ENCODE measurements around the gene NCAN.

The NCAN gene

DNA sequence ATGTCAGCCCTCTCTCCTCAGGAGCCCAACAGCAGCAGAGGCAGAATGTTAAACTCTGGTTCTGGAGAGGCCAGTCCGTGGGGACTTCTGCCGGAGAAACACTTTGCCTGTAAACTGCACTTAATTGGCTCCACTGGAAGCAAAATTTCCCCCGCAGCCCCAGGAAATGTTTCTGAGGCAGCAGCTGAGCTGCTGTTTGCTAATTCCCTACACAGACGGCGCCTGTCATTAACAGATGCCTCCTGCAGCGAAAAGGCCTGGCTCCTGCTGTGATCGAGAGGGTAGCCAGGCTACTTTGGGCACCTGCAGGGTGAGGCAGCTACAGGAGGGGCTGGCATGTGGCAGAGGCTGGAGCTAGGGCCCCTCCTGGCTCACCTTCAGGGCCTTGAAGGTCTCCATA is 66.6 kb downstream of the NCAN start:
- no peak for TF ChIP-seq Cebpa-rat (IDR thresholded peaks at IDR 0.05)
- H4K20me1 ChIP-seq = peaks cover 13% of the 10 kb centered on the region
- no peak overlapping the region for H3K4me2 ChIP-seq
- no peaks in the 10 kb centered on the region for H3K27me3 ChIP-seq
- H3K9me3 ChIP-seq = no peaks in the 10 kb centered on the region
- H3K4me1 ChIP-seq = peaks cover 25% of the 10 kb centered on the region
- H3K27ac ChIP-seq = no peak overlapping the region
- no peak overlapping the region for H3K4me3 ChIP-seq
- no peak overlapping the region for H3K9ac ChIP-seq
- peaks cover 86% of the 10 kb centered on the region for H3K36me3 ChIP-seq

DNA sequence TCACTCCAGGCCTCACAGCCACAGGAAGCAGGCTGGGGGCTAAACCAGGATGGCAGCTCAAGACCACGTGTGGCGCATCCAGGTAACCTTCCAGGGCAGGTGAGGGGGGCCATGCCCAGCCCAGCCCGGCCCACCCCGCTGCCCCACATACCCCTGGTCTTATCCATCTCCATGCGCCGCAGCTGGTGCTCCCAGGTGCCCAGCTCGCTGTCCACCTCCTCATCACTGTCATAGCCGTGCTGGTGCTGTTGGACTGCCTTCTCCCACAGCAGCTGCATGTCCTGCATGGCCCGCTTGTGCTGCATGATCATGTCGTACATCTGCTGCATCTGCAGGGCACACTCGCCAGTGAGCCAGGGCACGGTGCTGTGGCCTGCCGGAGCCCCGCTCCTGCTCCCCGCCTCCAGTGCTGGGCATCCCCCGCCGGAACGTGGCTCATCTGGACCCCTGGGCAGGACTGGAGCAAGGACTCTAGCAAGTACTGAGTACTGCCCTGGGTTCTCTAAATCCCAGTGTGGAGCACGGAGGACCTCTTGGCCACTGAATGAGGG is 67.4 kb downstream of the NCAN start:
- Histone ChIP-seq H3K9me3 (no peaks in the 10 kb centered on the region), H3K4me2 (no peak overlapping the region), H3K27ac (no peak overlapping the region), H3K4me3 (no peak overlapping the region), H4K20me1 (peaks cover 13% of the 10 kb centered on the region), H3K36me3 (peaks cover 94% of the 10 kb centered on the region), H3K9ac (no peak overlapping the region), H3K4me1 (peaks cover 25% of the 10 kb centered on the region), H3K27me3 (no peaks in the 10 kb centered on the region)
- TF ChIP-seq Cebpa-rat (IDR thresholded peaks at IDR 0.05) = no peak

DNA sequence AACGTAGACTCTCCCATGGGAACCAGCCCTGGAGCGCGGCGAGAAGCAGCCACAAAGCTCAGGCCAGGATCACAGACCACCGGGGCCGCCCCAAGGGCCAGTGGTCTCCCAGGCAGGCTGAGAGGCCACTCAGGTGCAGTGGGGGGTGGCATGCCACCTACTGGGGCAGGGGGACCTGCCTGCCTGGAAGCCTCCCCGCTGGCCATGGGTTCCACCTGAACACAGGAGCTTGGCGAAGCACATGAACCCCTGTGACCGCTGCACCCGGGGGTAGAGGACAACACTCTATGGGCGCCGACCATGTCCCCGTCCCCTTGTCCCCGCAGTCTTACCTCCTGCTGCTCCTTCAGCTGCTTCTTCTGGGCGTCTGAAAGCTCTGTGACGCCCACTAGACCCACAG is 68.1 kb downstream of the NCAN start:
- Histone ChIP-seq H3K9ac (no peak overlapping the region), H3K36me3 (peaks cover 99% of the 10 kb centered on the region), H4K20me1 (peaks cover 13% of the 10 kb centered on the region), H3K9me3 (no peaks in the 10 kb centered on the region), H3K27ac (no peak overlapping the region), H3K4me1 (peaks cover 23% of the 10 kb centered on the region), H3K4me2 (no peak overlapping the region), H3K27me3 (no peaks in the 10 kb centered on the region), H3K4me3 (no peak overlapping the region)
- no peak for TF ChIP-seq Cebpa-rat (IDR thresholded peaks at IDR 0.05)

DNA sequence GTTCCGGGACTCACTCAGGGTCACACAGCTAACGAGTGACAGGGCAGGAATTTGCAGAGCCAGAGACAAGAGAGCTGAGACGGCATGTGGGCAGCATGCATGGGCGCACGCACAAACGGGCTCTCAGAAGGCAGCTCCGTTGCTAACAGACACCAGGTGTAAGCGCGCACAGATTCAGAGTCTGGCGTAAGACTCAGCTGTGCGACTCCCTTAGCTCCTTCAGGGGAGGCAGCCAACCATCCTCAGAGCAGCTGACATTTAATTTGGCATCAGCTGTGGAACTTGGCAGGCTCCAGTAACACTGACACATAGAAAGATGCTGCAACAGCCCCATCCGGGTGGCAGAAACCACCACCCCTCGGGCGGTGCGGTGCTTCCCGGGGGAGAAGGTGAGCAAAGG is 68.8 kb downstream of the NCAN start:
- H3K4me3 ChIP-seq = no peak overlapping the region
- H3K27ac ChIP-seq = no peak overlapping the region
- peak overlapping the region; percentile 17; the same call in 1 of the 2 replicates for H3K4me2 ChIP-seq
- H3K9ac ChIP-seq = no peak overlapping the region
- H3K36me3 ChIP-seq = peaks cover 99% of the 10 kb centered on the region
- peaks cover 13% of the 10 kb centered on the region for H4K20me1 ChIP-seq
- H3K9me3 ChIP-seq = no peaks in the 10 kb centered on the region
- H3K27me3 ChIP-seq = no peaks in the 10 kb centered on the region
- TF ChIP-seq Cebpa-rat (IDR thresholded peaks at IDR 0.05) = no peak
- H3K4me1 ChIP-seq = peaks cover 16% of the 10 kb centered on the region

DNA sequence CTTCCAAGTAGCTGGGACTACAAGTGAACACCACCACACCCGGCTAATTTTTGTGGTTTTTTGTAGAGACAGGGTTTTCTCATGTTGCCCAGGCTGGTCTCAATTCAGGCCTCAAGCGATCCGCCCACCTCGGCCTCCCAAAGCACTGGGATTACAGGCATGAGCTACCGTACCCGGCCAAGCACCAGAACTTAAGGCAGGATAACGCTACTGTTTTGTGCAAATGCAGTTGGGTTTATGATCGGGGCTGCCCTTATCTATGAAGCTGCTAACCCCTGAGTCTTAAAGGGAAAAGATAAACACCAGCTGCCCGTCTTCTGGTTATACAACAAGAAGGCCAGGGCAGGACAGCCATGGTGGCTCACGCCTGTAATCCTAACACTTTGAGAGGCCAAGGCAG is 73.9 kb downstream of the NCAN start:
- TF ChIP-seq Cebpa-rat (IDR thresholded peaks at IDR 0.05) = no peak
- Histone ChIP-seq H3K36me3 (peaks cover 99% of the 10 kb centered on the region), H3K4me1 (peaks cover 8% of the 10 kb centered on the region), H3K9ac (no peak overlapping the region), H4K20me1 (peaks cover 10% of the 10 kb centered on the region; the same call in 1 of the 2 replicates), H3K4me2 (no peak overlapping the region), H3K27ac (no peak overlapping the region), H3K4me3 (no peak overlapping the region), H3K9me3 (no peaks in the 10 kb centered on the region), H3K27me3 (no peaks in the 10 kb centered on the region)

DNA sequence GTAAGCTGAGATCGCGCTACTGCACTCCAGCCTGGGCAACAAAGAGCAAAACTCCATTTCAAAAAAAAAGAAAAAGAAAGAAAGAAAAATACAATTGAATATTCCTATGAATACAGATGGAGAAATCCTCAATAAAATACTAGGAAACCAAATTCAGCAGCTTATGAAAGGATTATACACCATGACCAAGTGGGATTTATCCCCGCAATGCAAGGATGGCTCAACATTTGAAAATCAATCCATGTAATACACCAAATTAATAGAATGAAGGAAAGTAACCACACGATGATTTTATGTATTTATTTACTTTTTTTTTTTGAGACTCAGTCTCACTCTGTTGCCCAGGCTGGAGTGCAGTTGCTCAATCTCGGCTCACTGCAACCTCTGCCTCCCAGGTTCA is 80.8 kb downstream of the NCAN start:
- H3K9ac ChIP-seq = no peak overlapping the region
- H3K4me3 ChIP-seq = no peak overlapping the region
- H4K20me1 ChIP-seq = 0 out of 2 replicates have a peak, but pooled peaks cover 7% of the 10 kb centered on the region
- no peak for TF ChIP-seq Cebpa-rat (IDR thresholded peaks at IDR 0.05)
- H3K27me3 ChIP-seq = no peaks in the 10 kb centered on the region
- no peaks in the 10 kb centered on the region for H3K4me1 ChIP-seq
- H3K4me2 ChIP-seq = no peak overlapping the region
- H3K36me3 ChIP-seq = peaks cover 98% of the 10 kb centered on the region
- H3K27ac ChIP-seq = no peak overlapping the region
- H3K9me3 ChIP-seq = peaks cover 11% of the 10 kb centered on the region

DNA sequence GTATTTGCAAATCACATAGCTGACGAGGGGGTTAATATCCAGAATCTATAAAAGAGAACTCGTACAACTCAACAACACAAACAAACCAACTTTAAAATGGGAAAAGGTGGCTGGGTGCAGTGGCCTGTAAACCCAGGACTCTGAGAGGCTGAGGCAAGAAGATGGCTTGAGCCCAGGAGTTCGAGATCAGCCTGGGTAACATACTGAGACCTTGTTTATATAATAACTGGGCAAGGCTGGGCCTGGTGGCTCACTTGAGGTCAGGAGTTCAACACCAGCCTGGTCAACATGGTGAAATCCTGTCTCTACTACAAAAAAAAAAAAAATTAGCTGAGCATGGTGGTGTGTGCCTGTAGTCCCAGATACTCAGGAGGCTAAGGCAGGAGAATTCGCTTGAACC is 83.2 kb downstream of the NCAN start:
- Histone ChIP-seq H3K36me3 (peaks cover 94% of the 10 kb centered on the region), H3K9ac (no peak overlapping the region), H3K4me3 (no peak overlapping the region), H3K27me3 (no peaks in the 10 kb centered on the region), H3K4me1 (no peaks in the 10 kb centered on the region), H3K4me2 (no peak overlapping the region), H3K27ac (no peak overlapping the region), H4K20me1 (0 out of 2 replicates have a peak, but pooled peaks cover 7% of the 10 kb centered on the region), H3K9me3 (peaks cover 11% of the 10 kb centered on the region)
- no peak for TF ChIP-seq Cebpa-rat (IDR thresholded peaks at IDR 0.05)

DNA sequence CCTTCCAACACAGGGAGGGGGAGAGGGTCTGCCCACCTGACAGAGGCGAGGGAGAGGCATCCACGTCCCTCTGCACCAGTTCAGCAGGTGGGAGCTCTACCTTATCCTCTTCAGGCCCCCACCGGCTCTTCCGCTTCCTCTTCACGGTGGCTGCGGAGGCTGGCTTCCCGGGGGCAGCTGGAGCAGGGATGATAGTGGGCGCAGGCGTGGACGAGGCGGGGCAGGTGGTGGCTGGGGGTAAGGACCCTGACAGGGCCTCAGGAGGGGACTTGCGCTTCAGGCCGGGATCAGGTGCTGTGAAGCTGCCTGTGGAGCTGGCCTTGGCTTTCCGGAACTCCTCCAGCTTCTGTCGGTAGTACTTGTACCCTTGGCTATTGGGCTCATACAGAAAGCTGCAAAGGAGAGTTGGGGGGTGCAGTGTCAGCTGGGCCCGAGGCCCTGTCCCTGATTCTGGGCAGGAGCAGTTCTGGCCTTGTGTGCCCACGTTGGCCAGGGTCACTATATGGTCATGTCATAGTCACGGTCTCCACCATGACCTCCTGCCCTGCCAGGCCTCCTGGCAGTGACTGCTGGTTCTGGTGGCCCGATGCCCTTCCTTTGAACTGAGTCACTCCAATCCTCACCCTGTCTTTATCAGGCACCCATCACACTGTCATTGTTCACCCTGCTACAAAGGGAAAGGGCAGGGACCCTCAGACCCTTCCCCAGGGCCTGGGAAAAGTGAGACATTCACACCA is 85.4 kb downstream of the NCAN start:
- Histone ChIP-seq H3K9ac (no peak overlapping the region), H3K27me3 (no peaks in the 10 kb centered on the region)

DNA sequence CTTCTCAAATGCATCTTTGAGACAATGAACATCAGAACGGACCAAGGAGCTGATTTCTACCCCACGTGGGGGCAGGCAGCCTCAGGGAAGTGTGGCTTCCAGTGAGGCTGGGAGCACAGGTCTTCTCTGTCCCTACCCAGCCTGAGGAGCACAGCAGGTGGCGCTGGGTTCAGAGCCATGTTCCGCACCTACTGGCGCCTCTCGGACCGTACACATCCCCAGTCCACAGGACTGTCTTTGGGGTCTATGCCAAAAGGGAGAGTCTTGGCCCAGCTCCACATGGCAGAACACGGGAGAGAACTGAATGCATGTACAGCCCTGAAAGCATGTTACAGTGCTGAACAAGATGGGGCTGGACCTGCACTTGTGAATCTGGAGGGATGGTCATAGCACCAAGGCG is 86.0 kb downstream of the NCAN start:
- no peak overlapping the region for H3K9ac ChIP-seq
- TF ChIP-seq Cebpa-rat (IDR thresholded peaks at IDR 0.05) = no peak
- no peaks in the 10 kb centered on the region for H3K4me1 ChIP-seq
- 0 out of 2 replicates have a peak, but pooled peaks cover 7% of the 10 kb centered on the region for H4K20me1 ChIP-seq
- H3K27ac ChIP-seq = no peak overlapping the region
- no peak overlapping the region for H3K4me2 ChIP-seq
- no peak overlapping the region for H3K4me3 ChIP-seq
- peaks cover 5% of the 10 kb centered on the region for H3K9me3 ChIP-seq
- H3K36me3 ChIP-seq = peaks cover 95% of the 10 kb centered on the region
- H3K27me3 ChIP-seq = no peaks in the 10 kb centered on the region

More for the DNA sequence above, 85.4 kb downstream of the NCAN start:
- no peak overlapping the region for H3K4me2 ChIP-seq
- no peak overlapping the region for H3K27ac ChIP-seq
- H3K9me3 ChIP-seq = peaks cover 11% of the 10 kb centered on the region
- 0 out of 2 replicates have a peak, but pooled peaks cover 7% of the 10 kb centered on the region for H4K20me1 ChIP-seq
- peaks cover 96% of the 10 kb centered on the region for H3K36me3 ChIP-seq
- H3K4me1 ChIP-seq = no peaks in the 10 kb centered on the region
- H3K4me3 ChIP-seq = no peak overlapping the region
- no peak for TF ChIP-seq Cebpa-rat (IDR thresholded peaks at IDR 0.05)

DNA sequence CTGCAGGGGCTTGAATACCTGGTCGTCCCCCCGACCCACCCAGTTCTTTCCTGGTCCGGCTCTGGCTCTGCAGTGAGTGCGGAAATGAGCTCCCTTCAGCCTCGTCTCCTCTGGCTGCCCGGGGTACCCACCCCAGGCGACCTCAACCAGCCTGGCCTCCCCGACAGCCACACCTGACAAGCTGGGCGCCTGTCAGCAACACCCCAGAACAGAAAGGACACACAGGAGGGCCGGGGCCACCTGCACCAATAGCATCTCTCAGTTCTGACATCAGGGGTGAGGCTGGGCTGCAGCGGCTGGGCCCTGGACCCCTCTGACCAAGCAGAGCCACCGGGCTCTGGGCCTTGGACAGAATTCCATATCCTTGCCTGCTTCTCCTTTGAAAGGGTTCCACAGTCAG is 88.9 kb downstream of the NCAN start:
- Histone ChIP-seq H3K27ac (no peak overlapping the region), H3K9me3 (no peaks in the 10 kb centered on the region), H3K27me3 (no peaks in the 10 kb centered on the region), H3K9ac (no peak overlapping the region), H3K4me1 (no peaks in the 10 kb centered on the region), H3K36me3 (peaks cover 95% of the 10 kb centered on the region), H3K4me2 (no peak overlapping the region), H4K20me1 (peaks cover 20% of the 10 kb centered on the region), H3K4me3 (no peak overlapping the region)
- TF ChIP-seq Cebpa-rat (IDR thresholded peaks at IDR 0.05) = no peak

Measured in BLaER1 (cell line).